ENCODE data around the gene NDUFA6.
"Not testable (repeated sequence)": the region's sequence is repeated elsewhere in the genome, so short reads cannot be mapped to it uniquely, and the experiment has no call there.

NDUFA6 gene

GRCh38 chr22:42111798-42112197 is 21.2 kb upstream of the NDUFA6 start:
- no peak for DNase-seq

- DNase-seq: no peak
Observed at GRCh38 chr22:42108848-42109247, 18.3 kb upstream of the NDUFA6 start.

DNA sequence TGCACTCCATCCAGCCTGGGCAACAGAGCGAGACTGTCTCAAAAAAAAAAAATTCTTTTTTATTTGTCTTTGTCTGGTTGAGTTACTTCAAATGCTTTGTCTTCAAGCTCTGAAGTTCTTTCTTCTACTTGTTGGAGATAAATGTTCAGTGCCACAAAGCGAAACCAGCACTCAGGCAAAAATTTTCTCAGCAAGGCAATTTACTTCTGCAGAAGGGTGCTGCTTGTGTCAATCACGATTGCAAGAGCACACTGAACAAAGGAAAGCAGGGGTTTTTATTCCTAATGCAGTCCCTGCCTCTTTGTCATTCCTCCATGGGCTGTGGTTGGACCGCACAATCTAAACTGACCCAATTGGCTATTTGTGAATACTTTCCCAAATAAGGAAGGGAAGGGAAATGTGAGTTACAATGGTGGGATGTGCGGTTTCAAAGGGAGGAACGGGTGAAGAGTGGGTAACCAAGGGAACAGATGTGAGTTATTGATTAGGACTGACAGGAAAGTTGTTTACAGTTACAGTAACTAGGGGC is 13.8 kb upstream of the NDUFA6 start:
- not testable (repeated sequence) for DNase-seq

- DNase-seq: no peak
Observed at GRCh38 chr22:42101199-42101598, 10.6 kb upstream of the NDUFA6 start.

DNA sequence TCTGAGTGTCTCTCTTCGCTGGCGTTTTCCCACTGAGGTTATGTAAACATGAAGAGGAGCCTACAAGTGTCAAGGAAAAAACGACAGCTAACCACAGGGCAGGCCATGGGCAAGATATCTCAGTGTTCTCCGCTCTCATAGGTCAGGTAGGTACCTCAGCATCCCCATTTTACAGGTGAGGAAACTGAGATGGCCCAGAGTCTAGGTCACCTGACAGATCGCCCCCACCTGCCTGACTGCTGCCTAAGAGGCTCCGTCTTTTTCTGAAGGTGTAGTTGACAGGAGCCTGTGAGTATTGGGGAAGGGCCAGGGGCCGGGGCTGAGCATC is 847 bp upstream of the NDUFA6 start:
- no peak for DNase-seq

DNA sequence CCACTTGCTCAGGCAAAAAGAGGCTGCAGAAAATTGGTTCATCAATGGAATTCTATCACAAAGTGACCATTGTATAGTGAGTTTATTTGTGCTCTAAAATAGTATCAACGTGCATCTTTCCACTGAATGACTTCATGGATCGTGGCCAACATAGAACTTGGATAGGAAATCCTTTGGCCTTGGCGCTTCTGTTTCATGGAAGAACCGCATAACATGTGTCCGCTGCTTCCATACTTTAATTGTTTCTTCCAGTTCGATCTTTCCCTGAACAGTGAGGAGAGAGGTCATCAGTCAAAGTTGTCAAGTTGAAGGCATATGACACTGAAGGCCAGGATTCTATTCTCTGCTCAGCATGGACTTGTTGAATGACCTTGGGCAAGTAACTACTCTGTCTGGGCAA is 4.5 kb downstream of the NDUFA6 start:
- DNase-seq: no peak

DNA sequence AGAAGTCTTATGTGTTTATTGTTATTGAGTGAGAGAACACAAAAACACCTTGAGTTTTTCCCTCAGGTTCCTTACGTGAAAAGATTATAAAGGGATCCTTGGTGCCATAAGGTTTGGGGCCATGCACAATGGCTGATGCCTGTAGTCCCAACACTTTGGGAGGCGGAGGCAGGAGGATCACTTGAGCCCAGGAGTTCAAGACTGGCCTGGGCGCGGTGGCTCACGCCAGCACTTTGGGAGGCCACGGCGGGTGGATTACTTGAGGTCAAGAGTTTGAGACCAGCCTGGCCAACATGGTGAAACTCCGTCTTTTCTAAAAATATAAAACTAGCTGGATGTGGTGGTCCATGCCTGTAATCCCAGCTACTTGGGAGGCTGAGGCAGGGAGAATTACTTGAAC is 5.7 kb downstream of the NDUFA6 start:
- no peak for DNase-seq

GRCh38 chr22:42083119-42083518 is 7.5 kb downstream of the NDUFA6 start:
- no peak for DNase-seq

- no peak for DNase-seq
Observed at GRCh38 chr22:42080287-42080686, 10.3 kb downstream of the NDUFA6 start.

DNA sequence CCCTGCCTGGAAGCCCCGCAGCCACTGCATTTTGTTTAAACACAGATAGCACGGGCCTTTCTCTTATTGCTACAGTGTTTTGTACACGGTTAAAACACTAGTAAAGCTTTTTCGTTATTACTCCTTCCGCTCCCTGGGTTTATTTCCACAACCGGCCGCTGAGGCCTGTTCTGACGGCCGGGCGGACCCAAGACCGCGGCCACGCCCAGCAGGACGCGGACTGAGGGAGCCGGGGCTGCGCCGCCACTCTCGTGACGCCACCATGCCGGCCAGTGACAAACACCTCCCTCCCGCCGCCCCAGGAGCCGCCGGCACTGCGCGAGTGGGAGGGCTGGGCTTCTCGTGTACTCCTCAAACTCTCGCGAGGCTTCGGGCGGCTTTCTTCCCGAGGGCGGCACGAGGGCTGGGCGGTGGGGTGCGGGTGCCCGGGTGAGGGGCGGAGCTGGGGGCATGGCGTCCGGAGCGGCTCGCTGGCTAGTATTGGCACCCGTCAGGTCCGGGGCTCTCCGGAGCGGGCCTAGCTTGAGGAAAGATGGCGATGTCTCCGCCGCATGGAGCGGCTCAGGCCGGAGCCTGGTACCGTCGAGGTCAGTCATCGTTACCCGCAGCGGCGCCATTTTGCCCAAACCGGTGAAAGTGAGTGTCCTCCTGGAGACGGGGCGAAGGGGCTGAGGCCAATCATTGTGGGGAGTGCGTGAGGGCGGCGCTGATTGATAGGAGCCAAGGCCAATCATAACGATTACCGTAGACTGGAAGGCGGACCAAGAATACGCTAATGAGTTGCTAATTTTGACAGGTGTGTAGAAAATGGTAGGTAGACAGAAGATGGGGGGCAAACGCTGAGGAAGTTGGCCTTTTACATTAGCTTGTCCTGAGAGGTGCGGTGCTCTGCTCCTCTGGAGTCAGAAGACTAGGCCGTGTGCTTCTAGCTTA is 11.0 kb downstream of the NDUFA6 start, which contains the start of gene SMDT1:
Gene SMDT1, plus strand, starts transcription at position 382 of the 933 bp plus-strand sequence. Its CDS starts 69 bp downstream, at position 451.
- DNase-seq: peak; percentile 83

- no peak for DNase-seq
Observed at GRCh38 chr22:42078469-42079318, 11.9 kb downstream of the NDUFA6 start.

DNA sequence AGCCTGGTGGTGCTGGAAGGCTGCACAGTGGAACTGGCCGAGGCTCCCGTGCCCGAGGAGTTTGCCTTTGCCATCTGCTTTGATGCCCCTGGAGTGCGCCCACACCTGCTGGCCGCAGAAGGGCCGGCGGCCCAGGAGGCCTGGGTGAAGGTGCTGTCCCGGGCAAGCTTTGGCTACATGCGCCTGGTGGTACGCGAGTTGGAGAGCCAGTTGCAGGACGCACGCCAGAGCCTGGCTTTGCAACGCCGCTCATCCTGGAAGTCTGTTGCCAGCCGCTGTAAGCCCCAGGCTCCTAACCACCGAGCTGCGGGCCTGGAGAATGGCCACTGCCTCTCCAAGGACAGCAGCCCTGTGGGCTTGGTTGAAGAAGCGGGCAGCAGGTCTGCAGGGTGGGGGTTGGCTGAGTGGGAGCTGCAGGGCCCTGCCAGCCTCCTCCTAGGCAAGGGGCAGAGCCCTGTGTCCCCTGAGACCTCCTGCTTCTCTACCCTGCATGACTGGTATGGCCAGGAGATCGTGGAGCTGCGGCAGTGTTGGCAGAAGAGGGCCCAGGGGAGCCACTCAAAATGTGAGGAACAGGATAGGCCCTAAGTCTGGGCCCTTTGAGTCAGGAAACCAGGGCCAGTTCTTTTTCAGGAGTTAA is 13.0 kb downstream of the NDUFA6 start:
- DNase-seq: no peak

DNA sequence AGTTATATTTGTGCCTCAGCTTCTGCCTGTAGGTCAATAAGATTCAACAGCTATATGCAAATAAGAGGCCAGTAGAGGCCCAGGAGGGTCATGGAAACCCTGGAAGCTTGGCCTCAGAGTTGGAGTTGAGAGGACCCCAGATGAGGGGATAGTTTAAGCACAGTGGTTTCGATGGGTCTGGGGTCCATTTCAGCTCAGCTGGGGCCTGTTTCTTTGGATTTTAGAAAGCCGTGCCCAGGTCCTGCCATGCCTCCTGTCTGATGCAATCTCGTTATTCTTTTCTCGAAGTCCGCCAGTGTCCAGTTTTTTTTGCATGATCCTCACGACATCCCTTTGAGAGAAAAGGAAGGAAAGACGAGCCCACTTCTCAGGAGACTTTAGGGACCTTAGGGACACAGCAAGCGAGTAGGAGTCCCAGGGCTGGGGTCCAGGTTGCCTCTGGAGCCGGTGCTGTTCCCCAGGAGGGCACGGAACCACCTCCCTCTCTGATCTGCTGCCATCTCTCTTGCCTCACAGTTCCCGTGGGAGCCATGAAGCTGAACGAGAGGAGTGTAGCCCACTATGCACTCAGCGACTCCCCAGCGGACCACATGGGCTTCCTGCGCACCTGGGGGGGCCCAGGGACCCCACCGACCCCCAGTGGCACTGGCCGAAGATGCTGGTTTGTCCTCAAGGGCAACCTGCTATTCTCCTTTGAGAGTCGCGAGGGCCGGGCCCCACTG is 13.6 kb downstream of the NDUFA6 start:
- no peak for DNase-seq

DNA sequence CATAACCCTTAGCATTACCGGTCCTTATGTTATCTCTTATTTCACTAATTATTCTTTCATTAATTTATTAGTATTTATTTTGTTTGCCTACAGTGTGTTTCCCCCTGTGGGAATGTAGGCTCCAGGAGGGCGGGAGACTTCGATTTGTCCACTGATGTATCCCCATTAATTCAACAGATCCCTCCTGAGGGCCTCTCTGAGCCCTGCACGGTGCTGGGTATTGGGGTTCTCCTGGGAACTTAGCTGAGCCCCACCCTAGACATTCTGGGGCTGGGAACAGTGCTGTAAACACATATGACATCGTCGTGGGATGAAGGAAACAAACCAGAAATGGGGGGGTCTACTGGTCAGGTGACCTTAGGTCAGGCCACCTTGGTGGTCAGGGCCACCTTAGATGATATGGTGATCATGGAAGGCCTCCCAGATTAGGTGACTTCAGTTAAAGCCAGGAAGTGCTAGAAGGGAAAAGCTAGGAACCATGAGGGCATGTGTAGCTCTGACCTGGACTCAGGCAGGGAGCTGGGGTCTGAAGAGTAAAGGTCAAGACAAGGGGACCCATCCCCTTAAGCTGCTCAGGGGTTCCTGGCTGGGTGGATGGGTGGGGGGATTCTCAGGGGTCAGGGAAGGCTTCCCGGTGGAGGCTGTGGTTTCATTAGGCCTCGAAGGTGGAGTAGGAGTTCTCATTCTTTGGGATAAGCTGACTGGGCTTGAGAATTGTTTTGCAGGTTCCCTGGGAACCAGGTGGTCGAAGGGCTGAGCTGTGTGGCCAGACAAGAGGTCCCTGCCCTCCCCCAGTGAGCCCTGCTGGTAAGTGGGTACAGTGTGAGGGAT is 15.5 kb downstream of the NDUFA6 start:
- DNase-seq: no peak

DNA sequence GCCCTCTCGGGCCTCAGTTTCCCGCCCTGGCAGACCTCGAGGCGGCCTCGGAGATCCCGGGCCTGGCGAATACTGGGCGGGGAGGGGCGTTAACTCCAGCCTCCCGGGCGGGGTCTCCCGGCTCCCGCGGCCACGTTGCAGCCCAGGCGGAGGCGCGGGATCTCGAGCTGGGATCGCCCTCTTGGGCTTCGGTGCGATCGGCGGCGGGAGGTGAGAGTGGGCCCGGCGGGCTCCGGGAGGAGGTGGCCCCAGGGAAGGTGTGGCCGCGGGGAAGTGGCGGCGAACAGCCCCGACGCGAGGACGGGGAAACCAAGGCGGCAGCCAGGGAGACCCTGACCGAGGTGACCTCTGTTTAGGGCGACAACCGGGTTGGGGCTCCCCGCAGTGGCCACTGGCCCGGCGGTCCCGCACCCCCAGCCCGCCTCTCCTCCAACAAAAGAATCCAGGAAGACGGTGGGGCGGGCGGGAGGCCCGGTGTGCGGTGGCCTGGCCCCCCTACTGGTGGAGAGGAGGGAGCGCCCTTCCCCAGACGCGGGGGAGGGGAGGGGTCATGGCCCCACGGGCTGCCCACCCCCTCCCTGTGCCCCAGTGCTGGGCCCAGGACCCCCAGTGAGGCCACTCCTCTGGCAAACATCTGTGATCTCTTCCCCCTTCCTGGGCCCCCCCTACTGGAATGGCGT is 16.3 kb downstream of the NDUFA6 start, which contains the start of gene PHETA2:
Gene PHETA2, plus strand, starts transcription at position 117 of the 680 bp plus-strand sequence. CDS start 3,046 bp downstream, outside the sequence.
- DNase-seq: no peak

GRCh38 chr22:42073621-42074041 is 16.9 kb downstream of the NDUFA6 start:
- DNase-seq: no peak

DNA sequence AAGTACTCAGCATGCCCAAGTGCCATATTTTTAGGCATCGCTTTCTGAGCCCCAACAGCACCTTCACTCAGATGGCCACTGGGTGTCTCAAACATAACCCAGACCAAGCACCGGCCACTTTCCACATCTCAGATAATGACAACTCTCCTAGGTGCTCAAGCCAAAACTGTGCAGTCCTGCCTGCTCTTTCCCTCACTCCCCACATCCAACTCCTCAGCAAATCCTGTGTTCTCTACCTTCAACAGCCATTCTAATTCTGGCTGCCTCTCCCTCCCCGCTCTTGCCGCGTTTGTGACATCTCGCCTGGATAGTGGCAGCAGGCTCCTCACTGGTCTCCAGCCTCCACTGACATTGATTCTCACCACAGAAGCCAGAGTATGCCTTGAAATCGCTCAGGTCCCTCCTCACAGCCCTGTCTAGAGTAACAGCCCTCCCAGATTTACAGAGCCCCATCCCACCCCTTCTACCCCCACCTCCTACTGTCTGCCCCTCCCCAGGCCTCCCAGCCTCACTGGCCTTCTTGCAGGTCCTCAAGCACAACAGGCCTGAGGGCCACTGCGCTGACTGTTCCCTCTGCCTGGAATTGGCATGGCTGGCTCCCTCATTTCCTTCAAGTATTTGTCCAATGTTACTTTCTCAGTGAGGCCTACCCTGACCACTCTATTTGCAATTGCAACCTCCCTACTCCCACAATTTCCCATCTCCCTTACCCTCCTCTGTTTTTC is 17.8 kb downstream of the NDUFA6 start:
- DNase-seq: no peak

GRCh38 chr22:42071508-42071907 is 19.1 kb downstream of the NDUFA6 start:
- DNase-seq: not testable (repeated sequence)

DNA sequence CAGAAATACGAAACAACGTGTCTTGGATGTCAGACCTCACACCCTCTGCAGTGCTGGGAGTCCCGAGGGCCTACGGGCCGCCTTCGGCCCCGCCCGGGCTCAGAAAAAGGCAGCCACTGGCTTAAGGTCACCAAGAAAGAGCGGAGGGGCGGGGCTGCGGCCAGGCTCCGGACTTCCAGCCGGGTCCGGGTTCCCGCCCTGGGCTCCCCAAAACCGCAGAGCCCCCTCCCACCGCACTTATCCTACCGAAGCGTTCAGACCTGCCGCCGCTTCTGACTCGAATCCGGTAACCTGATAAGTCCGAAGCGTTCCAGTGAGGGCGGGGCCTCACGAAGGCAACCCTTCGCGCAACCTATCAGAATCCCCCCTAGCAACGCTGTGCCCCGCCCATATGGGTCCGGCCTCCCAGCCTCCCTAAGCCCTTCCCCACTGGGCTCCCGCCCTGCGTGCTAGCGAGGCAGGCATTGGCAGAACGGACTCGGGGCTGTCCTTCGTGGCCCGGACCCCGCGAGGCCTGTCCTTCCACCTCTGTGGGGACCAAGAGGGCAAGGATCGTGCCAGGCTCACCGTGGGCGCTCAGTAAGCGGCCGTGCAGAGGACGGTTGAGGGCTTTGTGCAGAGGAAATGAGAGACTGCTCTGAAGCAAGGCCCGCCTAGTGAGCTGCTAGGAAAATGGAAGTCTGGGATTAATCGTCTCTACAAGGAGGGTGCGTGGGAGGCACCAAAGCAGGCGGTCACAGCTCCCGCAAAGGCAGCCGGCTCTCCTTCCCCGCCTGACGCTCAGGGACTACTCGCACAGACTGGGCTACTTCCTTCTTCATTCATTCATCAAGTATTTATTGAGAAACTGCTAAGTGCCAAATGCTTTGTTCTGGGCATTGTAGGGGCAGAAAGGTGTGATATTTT is 19.8 kb downstream of the NDUFA6 start, which contains the start of gene NAGA:
Gene NAGA, minus strand, starts transcription at position 296 of the 906 bp plus-strand sequence. CDS start 515 bp downstream, outside the sequence.
- peak; percentile 92 for DNase-seq
